PC-9 (cell line): ENCODE measurements around the gene SERPIND1. TPM values are rescaled to one million over a fixed set of nuclear protein-coding genes. Genes with fewer than 3 reads are reported as not detected.

Experiments used
- BruUV-seq: library from RNA; stranded (reverse); fragments of 400-500 nt; replicated peaks from 2 replicates; lab custom pipeline; 2021; lab: Mats Ljungman, UMichigan
- CTCF ChIA-PET: fragments of 300-600 bp; sonication (Branson Sonifier 250); formaldehyde crosslinking; loops from one replicate; lab custom pipeline; 2022; ENCODE audit warnings: antibody characterized with exemption; lab: Charles Lee
- POLR2A ChIA-PET: fragments of 300-600 bp; sonication (Branson Sonifier 250); formaldehyde crosslinking; loops from one replicate; lab custom pipeline; 2022; ENCODE audit warnings: antibody characterized with exemption; ENCODE audit not compliant: unreplicated experiment; lab: Charles Lee
- DNase-seq, 2 experiments: peaks; one replicate each; pipeline versions ENCODE4 v3.0.0 to v3.0.0-alpha.2; 2015 to 2022; ENCODE audit warnings: mixed read lengths in 1 of 2
- H2AFZ ChIP-seq: fragments of 200-600 bp; sonication (generic); 2 replicates; pipeline ENCODE4 v1.8.1; 2017; ENCODE audit warnings: antibody characterized with exemption
- H3F3A ChIP-seq: fragments of 200-600 bp; sonication (generic); 2 replicates; pipeline ENCODE4 v1.8.1; 2017; ENCODE audit warnings: antibody characterized with exemption, mild to moderate bottlenecking, low read depth; ENCODE audit not compliant: insufficient read depth
- H3K27ac ChIP-seq: fragments of 200-600 bp; sonication (generic); 2 replicates; pipeline ENCODE4 v1.6.1; 2016; ENCODE audit warnings: mixed run types
- H3K27me3 ChIP-seq: fragments of 200-600 bp; sonication (generic); 2 replicates; pipeline ENCODE4 v1.6.1; 2016; ENCODE audit warnings: low read depth, mixed run types; ENCODE audit not compliant: insufficient read depth
- H3K36me3 ChIP-seq: fragments of 200-600 bp; sonication (generic); 2 replicates; pipeline ENCODE4 v1.6.1; 2016; ENCODE audit warnings: low read depth, mixed run types
- H3K4me1 ChIP-seq: fragments of 200-600 bp; sonication (generic); replicated peaks from 2 replicates; pipeline ENCODE4 v1.6.1; 2016; ENCODE audit warnings: mixed run types; ENCODE audit not compliant: insufficient read depth
- H3K4me2 ChIP-seq: fragments of 200-600 bp; sonication (generic); 2 replicates; pipeline ENCODE4 v1.6.1; 2017; ENCODE audit warnings: mixed run types
- H3K4me3 ChIP-seq: fragments of 200-600 bp; sonication (generic); 2 replicates; pipeline ENCODE4 v1.6.1; 2016; ENCODE audit warnings: mixed run types
- H3K79me2 ChIP-seq: fragments of 200-600 bp; sonication (generic); 2 replicates; pipeline ENCODE4 v1.6.1; 2017; ENCODE audit warnings: low read depth, mixed run types
- H3K9me2 ChIP-seq: fragments of 200-600 bp; sonication (generic); 2 replicates; pipeline ENCODE4 v1.8.1; 2017; ENCODE audit warnings: mild to moderate bottlenecking; ENCODE audit not compliant: insufficient read depth
- H3K9me3 ChIP-seq: fragments of 200-600 bp; sonication (generic); 2 replicates; pipeline ENCODE4 v1.8.1; 2016; ENCODE audit warnings: low read depth; ENCODE audit not compliant: insufficient read depth
- H4K20me1 ChIP-seq: fragments of 200-600 bp; sonication (generic); 2 replicates; pipeline ENCODE4 v1.8.1; 2017; ENCODE audit not compliant: insufficient read depth
- CTCF ChIP-seq: fragments of 200-600 bp; sonication (generic); conservative IDR thresholded peaks from 2 replicates; pipeline ENCODE4 v1.6.1; 2017; ENCODE audit warnings: mixed run types, antibody characterized with exemption, mild to moderate bottlenecking, moderate library complexity
- EZH2 ChIP-seq: fragments of 200-600 bp; sonication (generic); IDR thresholded peaks from 2 replicates; pipeline ENCODE4 v1.8.0; 2017; ENCODE audit warnings: antibody characterized with exemption, low read depth
- intact Hi-C: fragments of 100-400 bp; cut with micrococcal nuclease; formaldehyde crosslinking; loops from one replicate; pipeline ENCODE4 v1.10.0; 2022; ENCODE audit not compliant: unreplicated experiment
- total RNA-seq: library from RNA; stranded (reverse); gene quantifications from 2 replicates; pipeline ENCODE4 v1.2.3, GENCODE V29; 2021

The SERPIND1 gene
- total RNA-seq, 1 experiment from 2014 or later: not detected

- no peak for TF ChIP-seq CTCF
- no peak for TF ChIP-seq EZH2
- Histone ChIP-seq H3K4me2 (no peak overlapping the region), H3K9me3 (no peaks in the 10 kb centered on the region), H3K27ac (no peak overlapping the region), H2AFZ (no peak overlapping the region), H3K9me2 (no peaks in the 10 kb centered on the region), H3K79me2 (no peaks in the 10 kb centered on the region), H3K4me3 (no peak overlapping the region), H4K20me1 (no peaks in the 10 kb centered on the region), H3K36me3 (no peaks in the 10 kb centered on the region), H3K4me1 (no peaks in the 10 kb centered on the region), H3K27me3 (no peaks in the 10 kb centered on the region), H3F3A (no peaks in the 10 kb centered on the region)
- ChIA-PET POLR2A (no interaction called here), CTCF (no interaction called here)
- no peak for DNase-seq
- intact Hi-C loops: no loop called here
- BruUV-seq: no TSS peak
These were observed 21.7 kb upstream of the SERPIND1 start for GRCh38 chr22:20752104-20752741.

- H3K36me3 ChIP-seq: no peaks in the 10 kb centered on the region
- no peak overlapping the region for H3K4me2 ChIP-seq
- no peak for TF ChIP-seq CTCF
- TF ChIP-seq EZH2: no peak
- H3K27ac ChIP-seq: no peak overlapping the region
- H3K4me1 ChIP-seq: no peaks in the 10 kb centered on the region
- H3K9me2 ChIP-seq: no peaks in the 10 kb centered on the region
- intact Hi-C loops: no loop called here
- DNase-seq: no peak
- H3K27me3 ChIP-seq: no peaks in the 10 kb centered on the region
- no TSS peak for BruUV-seq
- no peaks in the 10 kb centered on the region for H3F3A ChIP-seq
- no peaks in the 10 kb centered on the region for H3K79me2 ChIP-seq
- no peaks in the 10 kb centered on the region for H4K20me1 ChIP-seq
- ChIA-PET CTCF (no interaction called here), POLR2A (no interaction called here)
- no peaks in the 10 kb centered on the region for H3K9me3 ChIP-seq
- no peak overlapping the region for H3K4me3 ChIP-seq
- H2AFZ ChIP-seq: no peak overlapping the region
These were observed 21.0 kb upstream of the SERPIND1 start for GRCh38 chr22:20752873-20753272.

GRCh38 chr22:20756846-20757245 is 17.1 kb upstream of the SERPIND1 start:
- Histone ChIP-seq H2AFZ (no peak overlapping the region), H3K4me1 (no peaks in the 10 kb centered on the region), H3K9me3 (no peaks in the 10 kb centered on the region), H3K27ac (no peak overlapping the region), H3K4me3 (no peak overlapping the region), H3F3A (no peaks in the 10 kb centered on the region), H3K4me2 (no peak overlapping the region), H3K36me3 (no peaks in the 10 kb centered on the region), H3K79me2 (no peaks in the 10 kb centered on the region), H4K20me1 (no peaks in the 10 kb centered on the region), H3K27me3 (no peaks in the 10 kb centered on the region), H3K9me2 (no peaks in the 10 kb centered on the region)
- POLR2A ChIA-PET: no interaction called here
- BruUV-seq: no TSS peak
- intact Hi-C loops: no loop called here
- DNase-seq: no peak
- TF ChIP-seq EZH2 (no peak), CTCF (no peak)
- CTCF ChIA-PET: no interaction called here
